CD4-positive, alpha-beta T cell treated with Interleukin-21 for 1 hour (primary cell): Measurements from ENCODE around the gene C18orf32.
"Not testable (repeated sequence)": the region's sequence is repeated elsewhere in the genome, so short reads cannot be mapped to it uniquely, and the experiment has no call there.

Source experiments
- DNase-seq: peaks from one replicate; pipeline ENCODE4 v3.0.0-alpha.2; 2020

The C18orf32 gene

GRCh38 chr18:49467019-49467563 is 19.9 kb downstream of the C18orf32 start:
- no peak for DNase-seq

- no peak for DNase-seq
Measured at GRCh38 chr18:49464718-49465598, 22.1 kb downstream of the C18orf32 start.

- DNase-seq: no peak
Measured at GRCh38 chr18:49461602-49461977, 25.4 kb downstream of the C18orf32 start.

- DNase-seq: no peak
Measured at GRCh38 chr18:49460976-49461601, 25.9 kb downstream of the C18orf32 start.

- peak; percentile 17 for DNase-seq
Measured at GRCh38 chr18:49459404-49460171, 27.4 kb downstream of the C18orf32 start.

GRCh38 chr18:49457616-49458015 is 29.4 kb downstream of the C18orf32 start:
- DNase-seq: no peak

- DNase-seq: no peak
Measured at GRCh38 chr18:49456794-49457193, 30.2 kb downstream of the C18orf32 start.

- DNase-seq: not testable (repeated sequence)
Measured at GRCh38 chr18:49452534-49452933, 34.5 kb downstream of the C18orf32 start.

GRCh38 chr18:49447810-49448745 is 39.0 kb downstream of the C18orf32 start:
- peak; percentile 72 for DNase-seq

- no peak for DNase-seq
Measured at GRCh38 chr18:49446481-49446880, 40.6 kb downstream of the C18orf32 start.

- no peak for DNase-seq
Measured at GRCh38 chr18:49444581-49444980, 42.5 kb downstream of the C18orf32 start.

GRCh38 chr18:49443837-49444236 is 43.2 kb downstream of the C18orf32 start:
- no peak for DNase-seq

- no peak for DNase-seq
Measured at GRCh38 chr18:49441338-49441938, 45.6 kb downstream of the C18orf32 start.

GRCh38 chr18:49435170-49435569 is 51.9 kb downstream of the C18orf32 start:
- DNase-seq: no peak

- DNase-seq: no peak
Measured at GRCh38 chr18:49432602-49433001, 54.4 kb downstream of the C18orf32 start.

GRCh38 chr18:49431165-49431962 is 55.7 kb downstream of the C18orf32 start:
- no peak for DNase-seq
